HFFc6 (cell line): ENCODE data around the gene SOS1. TPM values are rescaled to one million over a fixed set of nuclear protein-coding genes. Genes with fewer than 3 reads are reported as not detected.
A peak's percentile ranks its signal among the peaks of the same experiment; 100 is the strongest.

Experiments
- DNase-seq: peaks from one replicate; pipeline ENCODE4 v3.0.0-alpha.2; 2018
- H3K27ac Mint-ChIP-seq: 2 replicates; pipeline ENCODE4 v1.8.0; 2020; ENCODE audit warnings: mild to moderate bottlenecking, mixed read lengths
- H3K27me3 Mint-ChIP-seq: 2 replicates; pipeline ENCODE4 v1.8.0; 2021; ENCODE audit warnings: mild to moderate bottlenecking, moderate library complexity, mixed read lengths; ENCODE audit not compliant: insufficient read depth
- H3K36me3 Mint-ChIP-seq: 2 replicates; pipeline ENCODE4 v1.8.0; 2021; ENCODE audit warnings: low read depth, mixed read lengths
- H3K4me1 Mint-ChIP-seq: 2 replicates; pipeline ENCODE4 v1.8.0; 2020; ENCODE audit warnings: low read depth, mixed read lengths
- H3K4me3 Mint-ChIP-seq: 2 replicates; pipeline ENCODE4 v1.8.0; 2020; ENCODE audit warnings: mild to moderate bottlenecking, moderate library complexity, mixed read lengths
- H3K9me3 Mint-ChIP-seq: 2 replicates; pipeline ENCODE4 v1.8.0; 2020; ENCODE audit warnings: mild to moderate bottlenecking, mixed read lengths
- CTCF ChIP-seq: fragments of 200-600 bp; sonication (generic); IDR thresholded peaks from 2 replicates; pipeline ENCODE4 v1.5.0; 2021; ENCODE audit warnings: antibody characterized with exemption, mild to moderate bottlenecking
- total RNA-seq, 6 experiments: library from RNA; stranded (reverse); fragmentation: NEBNext Ultra II Directional; extraction: Animal tissue kit (Norgen Biotek cat#: 25700); gene quantifications; 2 replicates in 1 of 6; 3 replicates in 5 of 6; pipeline ENCODE4 v1.2.3, GENCODE V29; 2021

Gene SOS1
- total RNA-seq, 6 experiments from 2014 or later: 20.9 to 31.4 (median 24.6) TPM

- Mint-ChIP-seq H3K4me3 (no peak overlapping the region), H3K9me3 (no peaks in the 10 kb centered on the region), H3K4me1 (peaks cover 35% of the 10 kb centered on the region), H3K27me3 (no peaks in the 10 kb centered on the region), H3K36me3 (no peaks in the 10 kb centered on the region), H3K27ac (no peak overlapping the region)
- peak; percentile 7 for DNase-seq
- TF ChIP-seq CTCF: no peak
Observed at GRCh38 chr2:38933653-38934052, 187.2 kb downstream of the SOS1 start.

- no peaks in the 10 kb centered on the region for H3K36me3 Mint-ChIP-seq
- no peak overlapping the region for H3K4me3 Mint-ChIP-seq
- H3K9me3 Mint-ChIP-seq: no peaks in the 10 kb centered on the region
- no peaks in the 10 kb centered on the region for H3K27me3 Mint-ChIP-seq
- DNase-seq: no peak
- no peak overlapping the region for H3K27ac Mint-ChIP-seq
- no peak for TF ChIP-seq CTCF
- peaks cover 32% of the 10 kb centered on the region for H3K4me1 Mint-ChIP-seq
Observed at GRCh38 chr2:38932586-38932985, 188.3 kb downstream of the SOS1 start.

Other genes starting within 250 kb of the SOS1 start
- 10 to 100 TPM; 16.4 to 24.1 (median 20.4) TPM for gene DHX57, start 245.1 kb downstream of the SOS1 start, total RNA-seq
- gene MORN2, start 245.1 kb downstream of the SOS1 start, total RNA-seq: 10 to 100 TPM; 15.1 to 23.0 (median 19.4) TPM
- gene ARHGEF33, start 231.2 kb downstream of the SOS1 start, total RNA-seq: under 1 TPM; 0.08 to 0.78 (median 0.21) TPM
- gene CDKL4, start 122.9 kb upstream of the SOS1 start, total RNA-seq: under 1 TPM in 5 of 6 experiments, not detected in 1; 0.14 to 0.54 (median 0.34) TPM